ENCODE measurements around the gene DOCK9.

GRCh38 chr13:98900442-98900841, 77.4 kb downstream of the DOCK9 start:
- TF ChIP-seq CTCF (conservative IDR thresholded peaks at IDR 0.05 in 1 of 2, IDR thresholded peaks at IDR 0.05 in 1 of 2; ENCODE audit: extremely low read depth in 1 of 2, insufficient read depth in 1 of 2, low read depth in 1 of 2, low read length in 2 of 2) (no peak), EZH2 (IDR thresholded peaks at IDR 0.05; ENCODE audit: borderline replicate concordance, low read length) (no peak)

Data from mammary epithelial cell (primary cell).